Occipital lobe (tissue), 2 donors: ENCODE results near the gene SEPHS2. TPM values are rescaled to one million over a fixed set of nuclear protein-coding genes. Genes with fewer than 3 reads are reported as not detected.
"Not testable (repeated sequence)": the region's sequence is repeated elsewhere in the genome, so short reads cannot be mapped to it uniquely, and the experiment has no call there.

Experiments
- DNase-seq: peaks from one replicate; lab custom pipeline; 2025; lab: John Stamatoyannopoulos, UW
- total RNA-seq: library from RNA; depleted of rRNA; stranded (reverse); fragments of >200 nt; gene quantifications from one replicate; pipeline ENCODE4 v1.2.3, GENCODE V29; 2014

Gene SEPHS2
- total RNA-seq, 1 donor from 2014 or later: 12.3 TPM

GRCh38 chr16:30470632-30470995, 24.9 kb upstream of the SEPHS2 start:
- DNase-seq: no peak

GRCh38 chr16:30470170-30470512, 24.5 kb upstream of the SEPHS2 start:
- no peak for DNase-seq

GRCh38 chr16:30464078-30464477, 18.4 kb upstream of the SEPHS2 start:
- no peak for DNase-seq

GRCh38 chr16:30461426-30461825, 15.8 kb upstream of the SEPHS2 start:
- DNase-seq: not testable (repeated sequence)

GRCh38 chr16:30459456-30459855, 13.8 kb upstream of the SEPHS2 start:
- DNase-seq: no peak

GRCh38 chr16:30458561-30459394, 13.1 kb upstream of the SEPHS2 start:
- no peak for DNase-seq

GRCh38 chr16:30457743-30458560, 12.3 kb upstream of the SEPHS2 start:
- DNase-seq: no peak

GRCh38 chr16:30457256-30457655, 11.6 kb upstream of the SEPHS2 start:
- DNase-seq: no peak

GRCh38 chr16:30456302-30456701, 10.6 kb upstream of the SEPHS2 start:
- DNase-seq: no peak

GRCh38 chr16:30452709-30453580, 7.3 kb upstream of the SEPHS2 start:
- DNase-seq: not testable (repeated sequence)

- no peak for DNase-seq
These were observed 3.4 kb upstream of the SEPHS2 start for GRCh38 chr16:30449116-30449435.

- no peak for DNase-seq
These were observed 2.0 kb upstream of the SEPHS2 start for GRCh38 chr16:30447512-30448226.

GRCh38 chr16:30446203-30446595, 525 bp upstream of the SEPHS2 start:
- no peak for DNase-seq

- no peak for DNase-seq
These were observed 596 bp downstream of the SEPHS2 start for GRCh38 chr16:30445149-30445407.

- DNase-seq: no peak
These were observed 1.2 kb downstream of the SEPHS2 start for GRCh38 chr16:30444231-30445148.

GRCh38 chr16:30443631-30444030, 2.0 kb downstream of the SEPHS2 start:
- DNase-seq: no peak

- no peak for DNase-seq
These were observed 5.8 kb downstream of the SEPHS2 start for GRCh38 chr16:30439720-30440348.

- no peak for DNase-seq
These were observed 6.8 kb downstream of the SEPHS2 start for GRCh38 chr16:30438835-30439234.

GRCh38 chr16:30437511-30438046, 8.1 kb downstream of the SEPHS2 start:
- no peak for DNase-seq

- no peak for DNase-seq
These were observed 10.8 kb downstream of the SEPHS2 start for GRCh38 chr16:30434852-30435251.
